OCI-LY1 (cell line): ENCODE data around the gene HSPA8.

ENCODE experiments used
- H2AFZ ChIP-seq: fragments of 200-600 bp; sonication (generic), shearing (Covaris generic); 2 replicates; pipeline ENCODE4 v1.6.0; 2014; ENCODE audit warnings: antibody characterized with exemption, mild to moderate bottlenecking, low read length
- H3F3A ChIP-seq: fragments of 200-600 bp; sonication (generic), shearing (Covaris generic); 2 replicates; pipeline ENCODE4 v1.6.0; 2014; ENCODE audit warnings: mild to moderate bottlenecking, antibody characterized with exemption, low read length, moderate library complexity; ENCODE audit not compliant: insufficient read depth
- H3K27ac ChIP-seq: fragments of 200-600 bp; sonication (generic); 2 replicates; pipeline ENCODE4 v1.5.1; 2014; ENCODE audit warnings: low read length, mixed run types, mild to moderate bottlenecking, low read depth; ENCODE audit not compliant: poor library complexity, severe bottlenecking
- H3K27me3 ChIP-seq: fragments of 200-600 bp; sonication (generic); 2 replicates; pipeline ENCODE4 v1.6.0; 2014; ENCODE audit warnings: antibody characterized with exemption, mild to moderate bottlenecking, low read length, moderate library complexity; ENCODE audit not compliant: insufficient read depth
- H3K36me3 ChIP-seq: fragments of 200-600 bp; sonication (generic); 2 replicates; pipeline ENCODE4 v1.6.1; 2014; ENCODE audit warnings: mild to moderate bottlenecking, antibody characterized with exemption, low read length, moderate library complexity, mixed read lengths; ENCODE audit not compliant: insufficient read depth
- H3K4me1 ChIP-seq: fragments of 200-600 bp; sonication (generic); 2 replicates; pipeline ENCODE4 v1.5.1; 2014; ENCODE audit warnings: mild to moderate bottlenecking, low read length, moderate library complexity; ENCODE audit not compliant: insufficient read depth, severe bottlenecking
- H3K4me2 ChIP-seq: fragments of 200-600 bp; sonication (generic), shearing (Covaris generic); 2 replicates; pipeline ENCODE4 v1.6.1; 2014; ENCODE audit warnings: low read length
- H3K4me3 ChIP-seq: fragments of 200-600 bp; sonication (generic); 2 replicates; pipeline ENCODE4 v1.5.1; 2014; ENCODE audit warnings: low read length, low read depth, mild to moderate bottlenecking, mixed read lengths; ENCODE audit not compliant: poor library complexity, severe bottlenecking
- H3K79me2 ChIP-seq: fragments of 200-600 bp; shearing (Covaris generic); 2 replicates; pipeline ENCODE4 v1.6.1; 2016; ENCODE audit warnings: mixed run types, low read length, mixed read lengths; ENCODE audit not compliant: insufficient read depth
- H3K9ac ChIP-seq: fragments of 200-600 bp; sonication (generic), shearing (Covaris generic); 2 replicates; pipeline ENCODE4 v1.6.1; 2014; ENCODE audit warnings: mild to moderate bottlenecking, low read length, mixed read lengths
- H3K9me2 ChIP-seq: fragments of 200-600 bp; sonication (generic), shearing (Covaris generic); 2 replicates; pipeline ENCODE4 v1.6.1; 2014; ENCODE audit warnings: low read depth, mild to moderate bottlenecking, low read length, mixed read lengths
- H3K9me3 ChIP-seq: fragments of 200-600 bp; shearing (Covaris generic); 2 replicates; pipeline ENCODE4 v1.6.1; 2014; ENCODE audit warnings: low read length, mixed read lengths
- H4K20me1 ChIP-seq: fragments of 200-600 bp; sonication (generic), shearing (Covaris generic); 2 replicates; pipeline ENCODE4 v1.6.0; 2016; ENCODE audit warnings: mild to moderate bottlenecking, low read length; ENCODE audit not compliant: insufficient read depth
- CTCF ChIP-seq: fragments of 200-600 bp; sonication (generic), shearing (Covaris generic); IDR thresholded peaks from 2 replicates; pipeline ENCODE4 v1.5.1; 2017; ENCODE audit warnings: mild to moderate bottlenecking, antibody characterized with exemption, low read length, moderate library complexity, mixed read lengths
- EZH2 ChIP-seq: fragments of 200-600 bp; sonication (generic), shearing (Covaris generic); IDR thresholded peaks from 2 replicates; pipeline ENCODE4 v1.8.0; 2017; ENCODE audit warnings: borderline replicate concordance, mixed run types, mild to moderate bottlenecking, antibody characterized with exemption, low read length, moderate library complexity, mixed read lengths

HSPA8 gene

GRCh38 chr11:123057661-123058305 is 4.2 kb downstream of the HSPA8 start:
- H3K9me2 ChIP-seq, result no peaks in the 10 kb centered on the region
- peak overlapping the region; percentile 13 for H3K4me3 ChIP-seq
- peak overlapping the region; percentile 94; the same call in 1 of the 2 replicates for H3K4me2 ChIP-seq
- peaks cover 29% of the 10 kb centered on the region for H3K4me1 ChIP-seq
- no peak overlapping the region for H2AFZ ChIP-seq
- no peaks in the 10 kb centered on the region for H4K20me1 ChIP-seq
- no peak overlapping the region for H3K27ac ChIP-seq
- no peaks in the 10 kb centered on the region for H3K27me3 ChIP-seq
- H3K9ac ChIP-seq, result no peak overlapping the region
- H3K9me3 ChIP-seq, result no peaks in the 10 kb centered on the region
- no peak for TF ChIP-seq CTCF
- no peak for TF ChIP-seq EZH2
- peaks cover 15% of the 10 kb centered on the region for H3K79me2 ChIP-seq
- H3F3A ChIP-seq, result peaks cover 44% of the 10 kb centered on the region
- peaks cover 80% of the 10 kb centered on the region for H3K36me3 ChIP-seq

- Histone ChIP-seq H3K27ac (peak overlapping the region; percentile 14), H3K79me2 (peaks cover 15% of the 10 kb centered on the region)
Observed at GRCh38 chr11:123056835-123057491, 5.0 kb downstream of the HSPA8 start.

GRCh38 chr11:123055191-123055901 is 6.6 kb downstream of the HSPA8 start:
- H3K9ac ChIP-seq, result no peak overlapping the region
- H3K4me1 ChIP-seq, result peaks cover 25% of the 10 kb centered on the region
- peaks cover 65% of the 10 kb centered on the region for H3K36me3 ChIP-seq
- peak overlapping the region; percentile 49 for H3K27ac ChIP-seq
- no peak overlapping the region for H3K4me3 ChIP-seq
- H3K79me2 ChIP-seq, result no peaks in the 10 kb centered on the region
- no peak overlapping the region for H2AFZ ChIP-seq
- no peaks in the 10 kb centered on the region for H3K9me2 ChIP-seq
- H4K20me1 ChIP-seq, result no peaks in the 10 kb centered on the region
- TF ChIP-seq EZH2, result no peak
- no peak for TF ChIP-seq CTCF
- H3K4me2 ChIP-seq, result no peak overlapping the region
- peaks cover 39% of the 10 kb centered on the region for H3F3A ChIP-seq
- no peaks in the 10 kb centered on the region for H3K27me3 ChIP-seq
- H3K9me3 ChIP-seq, result no peaks in the 10 kb centered on the region

More at GRCh38 chr11:123056835-123057491, 5.0 kb downstream of the HSPA8 start:
- Histone ChIP-seq H3K27me3 (no peaks in the 10 kb centered on the region), H3K9ac (no peak overlapping the region), H4K20me1 (no peaks in the 10 kb centered on the region), H3F3A (peaks cover 44% of the 10 kb centered on the region), H3K9me2 (no peaks in the 10 kb centered on the region), H3K4me3 (no peak overlapping the region), H3K36me3 (peaks cover 80% of the 10 kb centered on the region), H3K4me2 (peak overlapping the region; percentile 27; the same call in 1 of the 2 replicates), H2AFZ (no peak overlapping the region), H3K4me1 (peaks cover 29% of the 10 kb centered on the region), H3K9me3 (no peaks in the 10 kb centered on the region)
- no peak for TF ChIP-seq EZH2
- TF ChIP-seq CTCF, result no peak
